Esophagus mucosa (tissue), 1 donor: ENCODE data around the gene PCNX1. TPM values are rescaled to one million over a fixed set of nuclear protein-coding genes. Genes with fewer than 3 reads are reported as not detected.
A peak's percentile ranks its signal among the peaks of the same experiment; 100 is the strongest.
"Not testable (repeated sequence)": the region's sequence is repeated elsewhere in the genome, so short reads cannot be mapped to it uniquely, and the experiment has no call there.

ENCODE experiments used
- ATAC-seq: fragments of 200-7000 bp; cut with Tn5 transposase; one replicate; pipeline ENCODE4 v1.9.1; 2020
- total RNA-seq: library from RNA; stranded (reverse); gene quantifications from one replicate; pipeline ENCODE4 v1.2.4, GENCODE V29; 2023
- donor health status: DM: yes; HTN: yes; CAD: no.

Gene PCNX1
- total RNA-seq, 1 donor from 2014 or later, result 22.9 TPM

DNA sequence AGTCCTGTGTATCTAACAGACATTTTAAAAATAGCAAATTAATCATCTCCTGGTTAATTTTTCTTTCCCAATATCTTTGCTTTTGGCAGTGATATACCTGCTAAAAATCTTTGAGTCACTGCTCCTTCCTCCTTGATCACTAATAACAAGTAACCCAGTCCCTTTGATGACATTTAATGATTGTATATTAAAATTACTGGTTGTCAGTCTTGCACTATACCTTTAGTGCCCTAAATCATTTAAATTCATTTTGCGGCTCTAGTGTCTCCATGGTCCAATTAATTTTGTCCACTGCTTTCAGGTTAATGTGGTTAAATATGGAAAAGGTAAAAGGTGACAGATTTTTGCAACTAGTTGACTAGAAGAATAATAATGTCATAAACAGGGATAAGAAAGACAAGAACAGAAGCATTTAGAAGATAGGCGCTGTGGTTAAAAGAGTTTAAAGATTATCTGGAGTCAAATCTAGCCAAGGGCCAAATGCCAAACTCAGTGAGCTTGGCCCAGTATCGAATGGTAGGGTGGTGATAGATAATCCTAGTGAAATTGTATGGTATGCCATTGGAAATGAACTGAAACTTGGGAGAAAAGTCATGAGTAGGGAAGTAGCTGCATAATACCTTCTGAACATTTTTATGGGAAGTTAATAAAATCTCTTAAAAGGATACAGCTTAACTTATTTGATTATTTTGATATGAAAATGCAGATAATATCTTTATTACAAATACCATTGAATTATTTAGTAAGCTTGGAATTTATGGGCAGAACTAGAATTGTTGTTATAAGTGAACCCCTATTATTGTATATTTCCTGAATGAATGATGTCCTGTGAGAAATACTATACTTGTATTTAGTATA lies 115.0 kb downstream of the PCNX1 start:
- no peak for ATAC-seq

DNA sequence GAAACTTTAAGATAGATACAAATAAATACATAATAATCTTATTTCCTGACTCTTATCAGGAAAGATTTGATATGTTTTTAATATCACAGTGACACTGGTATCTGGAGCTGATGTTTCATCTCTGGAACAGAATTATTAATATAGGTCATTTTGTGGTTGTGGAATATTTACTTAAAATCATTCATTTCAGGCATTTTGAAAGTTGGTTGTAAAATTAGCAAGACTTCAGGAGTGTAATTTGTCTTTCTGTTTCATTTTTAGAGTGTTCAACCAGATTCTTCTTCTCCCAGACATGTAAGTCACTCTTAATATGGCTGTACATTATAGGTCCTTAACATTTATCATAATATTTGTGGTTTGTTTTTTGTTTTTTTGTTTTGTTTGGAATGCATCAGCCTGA lies 115.7 kb downstream of the PCNX1 start:
- no peak for ATAC-seq

DNA sequence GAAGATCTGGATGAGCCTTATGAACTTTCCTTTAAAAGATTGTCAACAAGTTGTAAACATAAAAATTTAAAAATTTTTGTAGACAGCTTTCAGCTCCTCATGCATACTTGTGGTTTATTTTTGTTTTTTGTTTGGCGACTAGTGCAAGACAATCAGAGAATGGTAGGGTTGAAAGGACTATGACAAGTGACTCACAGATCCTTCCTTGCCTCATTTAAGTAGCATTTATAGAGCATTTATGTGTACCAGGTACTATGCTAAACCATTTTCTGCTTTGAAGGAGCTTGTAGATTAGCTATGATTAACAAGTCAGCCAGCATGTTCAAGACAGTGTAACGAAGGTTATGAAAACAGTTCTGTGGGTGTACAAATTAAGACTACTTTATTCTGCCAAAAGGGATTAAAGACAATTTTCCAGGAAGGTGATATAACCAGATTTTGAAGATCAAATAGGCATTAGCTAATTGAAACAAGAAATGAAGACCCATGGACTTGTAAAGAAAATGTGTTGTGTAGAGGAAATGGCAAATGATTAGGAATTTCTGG lies 122.0 kb downstream of the PCNX1 start:
- ATAC-seq, result no peak

DNA sequence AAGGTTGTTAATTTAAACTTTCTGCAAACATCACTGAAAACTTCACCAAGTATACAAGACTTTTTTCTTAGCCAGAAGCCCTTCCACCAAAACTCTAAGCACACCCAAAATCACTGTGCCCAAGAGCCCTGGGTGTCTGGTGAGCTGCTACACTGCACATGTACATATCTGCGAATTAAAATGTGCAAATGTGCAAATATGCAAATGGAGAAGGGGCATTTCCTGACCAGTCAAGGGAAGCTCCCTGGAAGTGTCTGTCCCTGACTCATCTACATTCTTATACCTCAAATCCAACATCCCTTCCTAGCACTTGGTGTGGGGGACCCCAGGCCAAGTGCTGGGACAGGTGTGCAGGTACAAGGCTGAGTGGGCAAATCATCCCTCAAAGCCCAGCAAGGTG lies 123.7 kb downstream of the PCNX1 start:
- no peak for ATAC-seq

DNA sequence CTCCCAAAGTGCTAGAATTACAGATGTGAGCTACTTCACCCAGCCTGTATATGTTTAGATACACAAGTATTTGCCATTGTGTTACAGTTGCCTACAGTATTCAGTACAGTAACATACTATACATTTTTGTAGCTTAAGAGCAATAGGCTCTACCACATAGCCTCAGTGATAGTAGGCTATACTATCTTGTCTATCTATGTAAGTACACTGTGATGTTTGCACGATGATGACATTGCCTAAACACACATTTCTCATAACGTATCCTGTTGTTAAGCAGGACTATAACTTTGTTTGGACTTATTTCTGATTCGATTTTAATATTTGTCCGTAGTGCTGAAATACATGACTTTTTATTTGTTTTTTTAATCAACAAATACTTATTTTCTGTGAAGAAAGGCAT lies 129.2 kb downstream of the PCNX1 start:
- no peak for ATAC-seq

DNA sequence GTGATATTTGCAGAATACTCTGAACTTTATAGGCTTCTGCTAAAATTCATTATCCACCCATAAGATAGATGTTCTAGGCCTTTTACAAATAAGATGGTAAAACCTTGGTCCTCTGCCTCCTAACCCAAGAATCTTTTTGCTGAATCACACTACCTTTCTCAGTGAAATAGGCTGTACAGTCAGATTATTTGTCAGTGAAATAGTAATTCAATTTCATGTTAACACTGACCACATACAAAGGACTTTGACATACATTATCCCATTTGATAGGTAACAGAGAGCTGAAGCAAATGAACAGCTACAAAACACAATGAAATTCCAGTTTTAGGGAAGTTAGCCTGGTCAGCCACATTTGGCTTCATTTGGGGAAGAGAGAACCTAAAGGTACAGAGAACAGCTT lies 141.1 kb downstream of the PCNX1 start:
- ATAC-seq, result no peak

DNA sequence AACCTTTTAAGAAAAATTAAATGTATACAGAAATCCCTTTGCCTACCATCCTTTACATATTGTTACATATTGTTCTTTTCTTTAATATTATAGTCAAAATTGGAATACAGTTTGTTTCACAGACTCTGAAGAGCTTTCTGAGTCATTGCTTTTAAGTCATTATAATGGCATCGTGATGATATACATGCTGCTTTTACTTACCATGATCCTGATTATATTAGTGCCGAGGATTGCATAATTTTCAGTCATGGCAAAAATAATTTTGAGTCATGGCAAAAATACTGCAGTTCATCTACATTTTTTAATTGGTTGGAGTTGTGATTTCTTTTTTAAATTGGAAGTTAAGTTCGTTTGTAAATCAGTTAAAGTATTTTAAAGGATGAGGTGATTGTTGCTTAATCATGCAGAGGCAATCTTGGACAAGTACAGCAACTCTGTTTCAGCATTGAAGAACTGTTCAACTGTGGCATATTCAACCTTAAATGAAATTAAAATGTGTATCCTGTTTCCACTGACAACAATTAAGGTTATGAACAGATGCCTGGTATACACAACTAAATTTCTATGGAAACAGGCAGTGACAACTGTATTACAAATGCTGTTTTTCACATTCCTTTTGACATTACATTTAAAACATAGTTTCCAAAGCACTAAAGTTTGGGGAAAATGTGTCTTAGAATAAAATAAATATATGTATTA lies 142.3 kb downstream of the PCNX1 start:
- no peak for ATAC-seq

DNA sequence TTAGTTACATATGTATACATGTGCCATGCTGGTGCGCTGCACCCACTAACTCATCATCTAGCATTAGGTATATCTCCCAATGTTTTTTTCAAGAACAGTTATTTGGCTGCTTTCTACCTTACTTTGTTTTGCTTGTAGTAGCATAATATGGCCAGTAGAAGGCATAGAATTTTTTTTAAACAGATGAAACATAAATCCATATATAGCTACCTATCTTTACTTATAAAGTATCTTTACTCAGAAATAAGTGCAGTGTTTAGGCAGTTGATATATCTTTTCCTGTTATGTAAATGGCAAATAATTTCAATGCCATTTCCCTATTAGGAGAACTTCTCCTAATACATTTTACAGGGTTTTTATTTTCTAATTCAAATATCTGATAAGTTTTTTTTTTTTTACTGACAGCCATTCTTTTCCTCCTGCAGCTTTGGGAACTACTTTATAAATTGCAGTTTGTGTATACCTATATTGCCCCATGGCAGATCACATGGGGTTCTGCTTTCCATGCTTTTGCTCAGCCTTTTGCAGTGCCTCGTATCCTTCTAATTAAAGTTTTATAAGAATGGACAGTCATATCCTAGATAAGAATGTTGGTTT lies 143.1 kb downstream of the PCNX1 start:
- no peak for ATAC-seq

DNA sequence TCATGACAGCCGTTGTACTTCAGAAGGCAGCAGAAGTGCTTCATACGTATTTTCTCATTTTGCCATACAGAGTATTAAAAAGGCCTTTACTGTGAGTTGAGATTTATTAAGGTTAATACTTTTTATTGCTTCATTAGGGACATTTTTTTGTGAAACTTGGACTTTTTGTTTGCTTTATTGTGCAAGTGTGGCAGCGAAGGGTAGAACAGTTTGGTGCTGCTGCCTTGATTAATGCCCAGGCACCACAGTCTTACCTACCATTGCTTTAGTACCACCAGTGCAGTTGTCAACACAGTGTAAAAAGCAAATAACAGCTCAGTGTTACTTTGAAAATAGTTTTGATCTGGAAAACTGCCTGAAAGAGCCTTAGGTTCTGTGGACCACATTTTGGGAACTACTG lies 147.4 kb downstream of the PCNX1 start:
- ATAC-seq, result no peak

DNA sequence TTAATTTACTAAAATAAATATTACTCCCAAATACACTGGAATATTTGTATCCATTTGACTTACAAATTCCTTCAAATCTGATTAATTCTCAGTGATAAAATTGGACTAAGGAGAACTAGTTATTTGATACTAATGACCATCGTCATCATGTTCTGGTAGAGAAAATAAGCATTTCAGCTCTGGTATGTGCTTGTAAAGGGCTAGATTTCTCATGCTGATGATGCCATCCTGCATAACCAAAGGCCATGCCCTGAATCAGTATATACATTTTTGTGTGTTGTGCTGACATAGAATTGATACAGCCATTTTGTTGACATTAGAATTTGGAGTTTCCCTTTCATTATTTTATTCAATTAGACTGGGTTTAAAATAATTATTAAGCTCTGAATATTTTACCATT lies 148.9 kb downstream of the PCNX1 start:
- no peak for ATAC-seq

DNA sequence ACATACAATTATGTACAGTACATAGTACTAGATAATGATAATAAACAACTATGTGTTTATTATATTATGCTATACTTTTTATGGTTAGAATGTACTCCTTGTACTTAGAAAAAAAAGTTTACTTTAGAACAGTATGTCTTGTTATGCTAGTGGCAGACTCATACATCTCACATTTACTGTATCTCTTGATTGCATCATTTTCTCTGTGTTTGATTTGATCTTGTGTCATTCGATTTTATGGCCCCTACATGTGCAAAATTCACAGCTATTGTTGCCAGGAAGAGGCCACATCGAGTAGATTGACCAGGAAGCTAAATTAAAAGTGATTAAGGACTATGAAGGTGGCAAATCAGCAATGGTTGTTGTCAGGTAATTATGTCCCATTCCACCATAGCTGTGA lies 153.0 kb downstream of the PCNX1 start:
- ATAC-seq, result no peak

DNA sequence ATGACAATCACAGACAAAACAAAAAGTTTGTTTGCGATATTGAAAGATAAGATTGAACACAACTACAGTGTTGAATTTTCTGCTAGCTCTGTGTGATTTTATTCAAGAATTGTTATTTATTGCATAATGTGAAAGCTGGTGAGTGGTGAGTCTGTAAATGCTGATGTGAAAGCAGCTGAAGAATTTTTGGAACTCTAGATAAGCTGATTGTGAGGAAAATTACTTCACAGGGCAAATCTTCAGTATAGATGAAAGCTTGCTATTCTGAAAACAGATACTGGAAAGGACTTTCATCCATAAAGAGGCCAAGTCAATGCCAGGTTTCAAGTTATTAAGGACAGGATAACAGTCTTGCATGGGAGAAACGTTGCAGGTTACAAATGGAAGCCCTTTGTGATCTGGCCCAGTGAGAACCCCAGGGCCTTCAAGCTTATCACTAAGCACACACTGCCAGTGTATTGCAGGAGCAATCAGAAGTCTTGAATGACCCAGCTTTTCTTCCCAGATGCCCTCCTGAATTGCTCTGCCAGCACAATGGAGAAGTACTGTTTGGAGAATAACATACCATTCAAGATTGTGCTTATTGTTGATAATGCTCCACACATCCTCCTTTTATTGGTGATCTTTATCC lies 153.7 kb downstream of the PCNX1 start:
- ATAC-seq, result no peak

DNA sequence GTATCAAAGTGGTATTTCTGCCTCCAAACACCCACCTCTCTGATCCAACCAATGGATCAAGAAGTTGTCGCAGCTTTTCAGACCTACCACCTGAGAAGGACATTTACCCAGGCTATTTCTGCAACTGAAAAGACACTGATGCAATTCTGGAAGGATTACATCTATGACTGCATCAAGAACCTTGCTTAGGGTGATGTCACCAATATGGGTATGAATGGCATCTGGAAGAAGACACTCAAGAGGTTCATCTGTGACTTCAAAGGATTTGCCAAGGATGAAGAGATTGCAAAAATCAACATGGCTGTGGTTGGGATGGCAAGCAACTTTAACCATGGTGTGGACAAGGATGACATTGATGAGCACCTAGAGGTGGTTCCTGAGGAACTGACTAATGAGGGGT lies 154.2 kb downstream of the PCNX1 start:
- no peak for ATAC-seq

DNA sequence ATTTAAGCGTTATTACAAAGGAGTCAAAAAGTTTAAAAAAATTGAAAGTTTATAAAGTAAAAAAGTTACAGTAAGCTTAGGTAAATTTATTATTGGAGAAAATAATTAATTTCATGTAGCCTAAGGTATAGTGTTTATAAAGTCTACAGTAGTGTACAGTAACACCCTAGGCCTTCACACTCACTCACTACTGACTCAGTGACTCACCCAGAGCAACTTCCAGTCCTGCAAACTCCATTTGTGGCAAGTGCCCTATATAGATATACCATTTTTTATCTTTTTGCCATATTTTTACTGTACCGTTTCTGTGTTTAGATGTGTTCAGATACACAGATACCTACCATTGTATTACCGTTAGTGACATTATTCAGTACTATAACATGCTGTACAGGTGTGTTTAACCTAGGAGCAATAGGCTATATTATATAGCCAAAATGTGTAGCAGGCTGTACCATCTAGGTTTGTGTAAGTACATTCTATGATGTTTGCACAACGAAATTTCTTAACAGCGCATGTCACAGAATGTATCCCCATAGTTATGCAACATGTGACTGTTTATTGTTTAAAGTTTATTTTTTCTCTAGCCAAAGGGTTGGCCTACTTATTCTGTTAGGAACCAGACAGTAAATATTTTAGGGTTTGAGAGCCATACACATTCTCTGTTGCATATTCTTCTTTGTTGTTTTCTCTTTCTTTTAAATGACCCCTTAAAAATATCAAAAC lies 155.5 kb downstream of the PCNX1 start:
- ATAC-seq, result no peak

DNA sequence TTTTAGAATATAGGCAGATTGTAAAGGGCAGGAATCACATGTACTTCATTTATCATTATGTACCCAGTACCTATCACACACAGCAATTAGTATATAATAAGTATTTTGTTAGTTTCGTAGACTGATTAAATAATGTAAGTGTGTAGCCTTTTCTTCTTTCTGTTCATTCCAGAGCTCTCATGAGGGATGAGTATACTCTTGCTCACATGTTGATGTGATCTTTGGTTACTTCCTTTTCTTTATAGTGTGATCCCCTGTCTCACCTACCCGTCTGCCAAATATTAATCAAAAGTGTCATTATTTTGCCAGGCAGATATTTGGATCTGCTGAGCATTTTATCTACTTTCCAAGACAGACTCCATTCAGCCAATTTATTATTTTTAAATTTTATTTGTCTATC lies 156.1 kb downstream of the PCNX1 start:
- no peak for ATAC-seq

DNA sequence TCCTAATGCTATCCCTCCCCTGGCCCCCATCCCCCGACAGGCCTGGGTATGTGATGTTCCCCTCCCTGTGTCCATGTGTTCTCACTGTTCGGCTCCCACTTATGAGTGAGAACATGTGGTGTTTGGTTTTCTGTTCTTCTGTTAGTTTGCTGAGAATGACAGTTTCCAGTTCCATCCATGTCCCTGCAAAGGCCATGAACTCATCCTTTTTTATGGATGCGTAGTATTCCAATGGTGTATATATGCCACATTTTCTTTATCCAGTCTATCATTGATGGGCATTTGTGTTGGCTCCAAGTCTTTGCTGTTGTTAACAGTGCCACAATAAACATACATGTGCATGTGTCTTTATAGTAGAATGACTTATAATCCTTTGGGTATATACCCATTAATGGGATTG lies 157.5 kb downstream of the PCNX1 start:
- not testable (repeated sequence) for ATAC-seq

DNA sequence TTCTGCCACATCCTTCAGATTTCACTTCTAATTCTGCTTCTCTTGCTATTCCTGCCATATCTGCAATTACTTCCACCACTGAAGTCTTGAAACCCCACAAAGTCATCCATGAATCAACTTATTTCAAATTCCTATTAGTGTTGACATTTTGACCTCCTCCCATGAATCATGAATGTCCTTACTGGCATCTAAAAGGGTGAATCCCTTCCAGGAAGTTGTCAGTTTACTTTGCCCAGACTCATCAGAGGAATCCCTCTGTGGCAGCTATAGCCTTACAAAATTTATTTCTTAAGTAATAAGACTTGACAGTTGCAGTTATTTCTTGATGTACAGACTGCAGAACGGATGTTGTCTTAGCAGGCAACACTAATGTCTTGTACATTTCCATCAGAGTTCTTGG lies 162.9 kb downstream of the PCNX1 start:
- no peak for ATAC-seq

DNA sequence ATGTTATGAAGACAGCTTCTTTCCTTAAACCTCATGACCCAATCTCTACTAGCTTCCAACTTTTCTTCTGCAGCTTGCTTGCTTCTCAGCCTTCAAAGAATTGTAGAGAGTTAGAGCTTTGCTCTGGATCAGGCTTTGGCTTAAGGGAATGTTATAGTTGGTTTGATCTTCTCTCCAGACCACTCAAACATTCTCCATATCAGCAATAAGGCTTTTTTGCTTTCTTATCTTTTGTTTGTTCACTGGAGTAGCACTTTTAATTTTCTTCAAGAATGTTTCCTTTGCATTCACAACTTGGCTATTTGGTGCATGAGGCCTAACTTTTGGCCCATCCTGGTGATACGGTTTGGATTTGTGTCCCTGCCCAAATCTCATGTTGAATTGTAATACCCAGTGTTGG lies 163.8 kb downstream of the PCNX1 start:
- no peak for ATAC-seq

DNA sequence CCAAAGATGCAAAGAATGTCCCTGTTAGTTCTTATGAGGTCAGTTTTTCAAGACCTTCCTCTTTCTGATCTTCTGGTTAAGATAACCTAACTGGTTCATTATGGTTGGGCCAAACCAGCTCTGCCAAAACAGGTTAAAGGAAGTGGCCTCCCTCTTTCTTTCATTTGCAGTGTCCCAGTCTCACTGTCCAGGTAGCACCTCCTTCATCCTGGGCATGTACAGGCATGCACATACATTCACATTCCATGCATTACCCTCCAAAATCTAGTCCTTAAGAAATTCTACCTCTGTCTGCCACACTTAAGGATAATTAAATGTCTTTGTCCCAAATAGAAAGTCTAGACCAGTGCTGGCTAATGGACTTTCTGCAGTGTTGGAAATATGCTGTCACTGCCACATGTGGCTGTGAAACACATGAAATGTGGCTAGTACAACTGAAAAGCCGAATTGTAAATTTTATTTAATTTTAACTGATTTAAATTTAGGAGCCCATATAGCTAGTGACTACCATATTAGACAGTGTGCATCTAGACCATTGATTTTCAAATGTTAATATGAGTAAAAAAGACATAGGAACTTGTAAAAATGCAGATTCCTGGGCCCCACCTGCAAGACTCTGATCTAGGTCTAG lies 169.3 kb downstream of the PCNX1 start:
- ATAC-seq, result peak; percentile 20

DNA sequence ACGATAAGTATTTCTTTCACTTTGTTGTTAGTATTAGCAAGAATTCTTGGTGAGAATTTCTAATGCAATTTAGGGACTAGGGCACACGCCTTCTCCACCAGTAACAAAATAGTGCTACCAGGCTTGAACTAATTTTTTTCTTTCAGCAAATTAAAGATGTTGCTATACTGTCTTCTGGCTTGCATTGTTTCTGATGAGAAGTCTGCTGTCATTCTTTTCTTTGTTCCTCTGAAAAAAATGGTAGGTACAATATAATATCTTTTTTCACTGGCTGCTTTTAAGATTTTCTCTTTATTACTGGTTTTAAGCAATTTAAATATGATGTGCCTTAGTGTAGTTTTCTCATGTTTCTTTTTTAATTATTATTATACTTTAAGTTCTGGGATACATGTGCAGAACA lies 171.2 kb downstream of the PCNX1 start:
- no peak for ATAC-seq

DNA sequence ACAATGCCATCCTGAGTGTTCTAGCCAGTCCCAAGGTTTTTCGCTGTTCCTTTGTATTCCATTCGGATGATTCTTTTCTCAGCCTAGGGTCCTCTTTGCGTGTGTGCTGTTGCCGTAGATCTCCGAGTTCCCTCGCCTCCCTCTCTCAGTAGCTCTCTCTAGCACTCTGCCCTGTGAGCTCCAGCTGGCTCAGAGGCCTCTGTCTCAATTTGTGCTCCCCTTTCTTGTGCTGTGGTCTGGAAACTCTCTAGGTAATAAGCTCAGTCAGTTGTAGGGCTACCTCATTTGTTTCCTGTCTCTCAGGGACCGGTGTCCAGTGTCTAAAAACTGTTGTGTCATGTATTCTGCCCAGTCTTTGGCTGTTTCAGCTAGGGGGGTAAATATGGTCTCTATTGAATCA lies 179.3 kb downstream of the PCNX1 start:
- no peak for ATAC-seq

DNA sequence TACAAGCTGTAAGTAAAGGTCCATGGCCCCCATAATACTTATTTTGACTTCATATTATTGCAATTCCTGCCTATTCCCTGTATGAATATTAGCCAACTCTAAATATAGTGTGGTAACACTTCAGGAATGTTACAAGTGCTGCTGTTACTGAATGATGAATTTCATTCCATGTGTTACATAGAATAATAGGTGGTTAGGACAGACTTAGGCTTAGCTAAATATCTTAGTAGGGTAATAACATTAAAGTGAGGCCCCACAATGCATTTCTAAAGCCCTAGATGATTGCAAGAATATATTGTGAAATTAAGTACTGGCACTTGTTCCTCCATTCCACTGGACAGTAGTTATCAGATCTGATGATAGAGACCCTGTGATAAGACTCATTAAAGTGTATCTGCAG lies 182.7 kb downstream of the PCNX1 start:
- ATAC-seq, result no peak
